ENCODE measurements around the gene OGDHL.

- TF ChIP-seq POLR2AphosphoS5 (IDR thresholded peaks at IDR 0.05) = no peak
- TF ChIP-seq, protein P1, sequence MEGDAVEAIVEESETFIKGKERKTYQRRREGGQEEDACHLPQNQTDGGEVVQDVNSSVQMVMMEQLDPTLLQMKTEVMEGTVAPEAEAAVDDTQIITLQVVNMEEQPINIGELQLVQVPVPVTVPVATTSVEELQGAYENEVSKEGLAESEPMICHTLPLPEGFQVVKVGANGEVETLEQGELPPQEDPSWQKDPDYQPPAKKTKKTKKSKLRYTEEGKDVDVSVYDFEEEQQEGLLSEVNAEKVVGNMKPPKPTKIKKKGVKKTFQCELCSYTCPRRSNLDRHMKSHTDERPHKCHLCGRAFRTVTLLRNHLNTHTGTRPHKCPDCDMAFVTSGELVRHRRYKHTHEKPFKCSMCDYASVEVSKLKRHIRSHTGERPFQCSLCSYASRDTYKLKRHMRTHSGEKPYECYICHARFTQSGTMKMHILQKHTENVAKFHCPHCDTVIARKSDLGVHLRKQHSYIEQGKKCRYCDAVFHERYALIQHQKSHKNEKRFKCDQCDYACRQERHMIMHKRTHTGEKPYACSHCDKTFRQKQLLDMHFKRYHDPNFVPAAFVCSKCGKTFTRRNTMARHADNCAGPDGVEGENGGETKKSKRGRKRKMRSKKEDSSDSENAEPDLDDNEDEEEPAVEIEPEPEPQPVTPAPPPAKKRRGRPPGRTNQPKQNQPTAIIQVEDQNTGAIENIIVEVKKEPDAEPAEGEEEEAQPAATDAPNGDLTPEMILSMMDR (IDR thresholded peaks at IDR 0.05) = no peak
Observed at GRCh38 chr10:49759787-49760551, 2.2 kb downstream of the OGDHL start.

All from sigmoid colon (tissue), 4 donors.